ENCODE data around the gene CD300A. TPM values are rescaled to one million over a fixed set of nuclear protein-coding genes. Genes with fewer than 3 reads are reported as not detected.
"Not testable (repeated sequence)": the region's sequence is repeated elsewhere in the genome, so short reads cannot be mapped to it uniquely, and the experiment has no call there.

The CD300A gene
- total RNA-seq, 1 experiment from 2014 or later, result not detected

DNA sequence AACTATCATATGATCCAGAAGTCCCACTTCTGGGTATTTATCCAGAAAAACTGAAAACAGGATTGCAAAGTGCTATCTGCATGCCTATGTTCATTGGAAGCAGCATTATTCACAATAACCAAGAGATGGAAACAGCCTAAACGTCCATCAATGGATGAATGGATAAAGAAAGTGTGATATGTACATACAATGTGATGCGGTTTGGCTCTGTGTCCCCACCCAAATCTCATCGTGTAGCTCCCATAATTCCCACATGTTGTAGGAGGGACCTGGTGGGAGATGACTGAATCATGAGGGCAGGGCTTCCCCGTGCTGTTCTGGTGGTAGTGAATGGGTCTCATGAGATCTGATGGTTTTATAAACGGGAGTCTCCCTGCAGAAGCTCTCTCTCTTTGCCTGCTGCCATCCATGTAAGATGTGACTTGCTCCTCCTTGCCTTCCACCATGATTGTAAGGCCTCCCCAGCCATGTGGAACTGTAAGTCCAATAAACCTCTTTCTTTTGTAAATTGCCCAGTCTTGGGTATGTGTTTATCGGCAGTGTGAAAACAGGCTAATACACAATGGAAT, 52.1 kb downstream of the CD300A start:
- not testable (repeated sequence) for DNase-seq (ENCODE audit: low read depth)

DNA sequence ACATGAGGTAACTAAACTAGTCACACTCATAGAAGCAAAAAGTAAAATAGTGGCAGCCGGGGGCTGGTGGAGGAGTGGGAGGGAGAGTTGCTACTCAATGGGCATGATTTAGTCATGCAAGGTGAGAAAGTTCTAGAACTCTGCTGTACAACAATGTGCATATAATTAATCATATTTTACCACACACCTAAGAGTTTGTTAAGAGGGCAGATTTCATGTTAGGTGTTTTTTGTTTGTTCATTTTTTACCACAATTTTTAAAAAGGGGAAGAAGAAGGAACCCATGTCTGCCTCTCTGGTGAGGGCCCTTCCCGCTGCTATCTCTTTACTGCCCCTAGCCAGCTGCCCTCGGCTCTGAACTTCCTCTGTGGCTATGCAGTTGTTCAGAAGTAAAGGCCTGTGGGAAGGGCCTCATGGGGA, 53.6 kb downstream of the CD300A start:
- DNase-seq (ENCODE audit: low read depth), result no peak

DNA sequence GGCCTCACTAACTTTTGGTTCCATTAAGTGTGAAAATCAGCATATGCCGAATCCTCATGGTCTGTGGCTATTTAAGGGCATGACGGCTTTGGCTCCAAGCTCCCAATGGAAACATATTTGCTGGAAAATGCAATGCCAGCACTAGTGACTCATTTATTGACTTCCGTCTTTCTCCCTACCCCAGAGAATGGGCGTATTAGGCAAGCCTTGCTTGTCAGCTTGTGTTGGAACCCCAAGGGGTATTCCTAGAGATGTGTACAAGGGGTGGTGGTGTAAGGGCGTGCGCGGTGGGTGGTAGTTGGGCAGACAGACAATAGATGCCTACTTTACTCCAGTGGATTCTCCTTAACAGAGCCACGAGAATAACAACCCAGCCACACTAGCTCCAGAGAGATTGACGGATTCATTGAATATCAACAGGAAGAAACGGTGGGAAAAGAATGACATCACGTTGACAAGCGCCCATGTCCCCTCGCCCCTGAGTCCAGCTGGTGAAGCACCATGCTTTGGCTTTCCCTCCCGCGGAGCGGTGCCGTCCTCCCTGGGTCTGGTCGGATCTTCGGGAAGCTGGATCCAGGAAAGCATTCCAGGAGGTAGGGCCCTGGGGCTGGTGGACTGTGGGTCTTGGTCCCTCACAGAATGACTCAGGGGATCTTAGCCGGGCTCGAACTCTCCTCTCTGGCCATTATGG, 54.5 kb downstream of the CD300A start:
- DNase-seq (ENCODE audit: low read depth), result no peak

DNA sequence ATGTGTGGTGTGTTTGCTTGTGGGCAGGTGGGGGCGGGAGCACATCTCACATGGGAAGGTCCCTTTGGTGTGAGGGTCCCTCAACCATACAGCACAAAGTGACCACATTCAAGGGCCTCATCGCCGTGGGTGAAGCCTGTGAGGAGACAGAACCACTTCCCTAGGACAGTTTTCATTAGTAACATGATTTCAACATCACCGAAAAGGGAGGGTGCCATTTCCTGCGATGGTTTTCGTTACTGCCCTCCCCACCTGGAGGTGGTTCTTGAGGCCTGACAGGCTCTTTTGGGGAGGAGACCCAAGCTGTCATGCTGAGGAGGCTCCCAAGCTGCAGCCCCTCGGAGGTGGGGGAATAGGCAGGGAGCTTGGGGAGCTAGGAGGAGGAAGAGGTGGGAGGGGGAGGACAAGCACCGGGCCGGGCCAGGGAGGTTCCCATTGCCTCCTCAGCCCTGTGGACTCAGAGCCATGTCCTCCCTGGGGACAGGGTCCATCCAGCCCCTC, 55.3 kb downstream of the CD300A start:
- DNase-seq (ENCODE audit: low read depth), result no peak

DNA sequence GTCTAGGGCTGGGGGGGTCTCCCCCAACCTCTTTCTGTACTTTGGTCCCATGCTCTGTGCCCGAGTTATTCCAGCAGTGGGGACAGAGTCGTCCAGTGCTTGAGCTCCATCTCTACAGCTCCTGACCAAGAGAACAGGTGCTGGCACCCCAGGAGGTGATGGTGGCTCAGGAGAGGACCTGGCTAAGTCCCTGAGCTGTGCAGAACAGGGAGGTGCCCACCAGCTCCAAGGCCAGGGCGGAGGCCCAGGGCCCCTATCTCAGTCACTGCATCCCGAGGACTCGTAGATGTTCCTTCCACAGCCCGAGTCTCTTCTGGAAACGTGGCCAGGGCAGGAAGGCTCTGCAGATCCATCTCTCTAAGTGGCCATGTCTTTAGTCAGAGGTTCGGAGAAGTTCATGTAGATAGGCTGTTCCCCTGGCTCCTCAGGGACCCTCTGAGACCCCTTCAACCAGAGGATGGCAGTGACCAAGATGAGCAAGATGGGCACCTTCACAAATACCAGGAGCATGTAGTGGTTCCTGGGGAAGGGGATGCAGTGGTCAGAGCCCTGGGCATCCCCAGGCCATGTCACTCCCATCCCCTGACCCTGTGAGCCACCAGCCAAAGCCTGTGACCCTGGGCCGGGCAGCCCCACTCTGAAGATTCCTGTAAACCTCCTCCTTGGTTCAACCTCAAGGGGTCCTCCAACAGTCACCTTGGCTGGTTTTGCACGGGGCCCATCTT, 56.1 kb downstream of the CD300A start:
- no peak for DNase-seq (ENCODE audit: low read depth)

DNA sequence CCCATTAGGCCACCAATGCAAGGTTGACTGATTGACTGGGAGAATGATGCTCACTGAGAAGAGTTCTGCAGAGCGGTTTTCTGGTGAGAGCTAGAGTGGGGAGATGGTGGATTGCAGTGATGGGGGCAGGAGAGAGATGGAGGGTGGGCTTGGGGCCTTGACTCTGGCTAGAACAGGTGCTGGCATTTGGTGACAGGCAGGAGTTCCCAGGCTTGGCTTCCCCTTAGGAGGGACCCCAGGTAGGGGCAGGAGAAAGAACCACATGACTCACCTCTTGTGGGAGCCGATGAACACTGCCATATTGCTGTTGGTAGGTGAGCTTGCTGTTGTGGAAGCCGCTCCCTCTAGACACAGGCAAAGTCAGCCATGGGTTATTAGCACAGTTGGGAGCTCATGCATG, 56.9 kb downstream of the CD300A start:
- DNase-seq (ENCODE audit: low read depth), result no peak

DNA sequence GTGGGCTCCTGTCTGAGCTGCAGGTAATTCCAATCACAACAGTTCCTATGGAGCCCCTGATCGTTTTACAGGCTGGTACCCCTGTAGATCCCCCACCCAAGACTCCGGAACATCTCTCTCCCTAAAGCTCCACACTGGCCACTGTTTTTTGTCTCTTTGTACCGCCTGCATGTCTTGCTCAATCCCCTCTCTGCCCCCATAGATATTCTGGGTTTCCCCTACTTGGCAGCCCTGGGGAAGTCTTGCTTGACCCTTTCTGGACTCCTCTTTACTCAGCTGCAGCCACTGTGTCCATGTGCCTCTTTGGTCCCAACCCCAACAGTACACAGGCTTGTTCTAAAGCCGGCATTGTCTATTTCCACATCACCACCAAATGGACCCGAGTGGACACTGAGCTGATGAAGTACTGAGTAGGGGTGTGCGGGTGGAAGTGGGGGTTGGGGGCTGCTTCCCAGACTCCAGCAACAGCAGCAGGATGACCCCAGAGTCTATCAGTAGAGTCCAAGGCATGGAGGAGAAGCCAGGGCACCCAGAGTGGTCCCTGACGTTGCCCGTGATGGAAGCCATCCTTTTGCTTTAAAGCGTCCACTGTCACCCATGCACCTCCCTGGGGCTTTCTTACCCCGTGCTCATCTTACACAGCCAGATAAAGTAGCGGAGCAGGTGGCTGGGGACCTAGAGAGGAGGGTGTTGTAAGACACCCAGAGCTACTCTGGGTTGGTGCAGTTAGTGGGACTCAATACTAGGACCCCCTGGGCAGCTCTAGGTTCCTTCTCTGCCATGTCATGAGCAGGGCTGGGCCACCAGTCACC, 58.4 kb downstream of the CD300A start:
- no peak for DNase-seq (ENCODE audit: low read depth)

DNA sequence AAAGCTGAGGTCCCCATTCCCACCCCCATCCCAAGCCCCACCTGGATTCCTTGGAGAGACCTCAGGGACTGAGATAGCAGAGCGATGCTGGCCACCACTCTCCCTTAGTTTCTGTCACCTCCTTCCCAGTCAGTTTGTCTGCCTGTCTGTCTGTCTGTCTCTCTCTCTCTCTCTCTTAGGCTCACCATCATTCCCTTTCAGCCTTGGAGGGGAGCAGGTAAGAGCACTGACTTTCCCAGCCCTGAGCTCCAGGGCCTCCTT, 59.0 kb downstream of the CD300A start:
- no peak for DNase-seq (ENCODE audit: low read depth)

DNA sequence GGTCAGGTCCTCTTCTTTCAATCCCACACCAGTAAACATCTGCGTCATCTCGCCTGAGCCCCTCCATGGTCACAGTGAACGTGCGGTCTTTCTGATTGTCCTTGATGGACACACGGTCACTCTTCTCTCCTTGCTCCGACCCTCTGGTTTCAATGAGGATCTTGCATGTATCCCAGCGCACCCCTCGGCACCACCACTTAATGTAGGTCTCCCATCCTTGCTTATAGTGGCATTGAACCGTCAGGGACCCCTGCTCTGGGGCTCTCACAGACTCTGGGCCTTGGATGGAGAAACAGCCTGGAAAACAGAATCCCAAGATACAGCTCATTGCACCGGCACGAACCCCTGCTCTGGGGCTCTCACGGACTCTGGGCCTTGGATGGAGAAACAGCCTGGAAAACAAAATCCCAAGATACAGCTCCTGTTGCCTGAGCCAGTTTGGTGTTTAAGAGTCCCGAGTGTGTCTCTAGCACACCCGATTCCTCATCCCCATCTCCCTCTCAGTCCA, 59.4 kb downstream of the CD300A start:
- no peak for DNase-seq (ENCODE audit: low read depth)

DNA sequence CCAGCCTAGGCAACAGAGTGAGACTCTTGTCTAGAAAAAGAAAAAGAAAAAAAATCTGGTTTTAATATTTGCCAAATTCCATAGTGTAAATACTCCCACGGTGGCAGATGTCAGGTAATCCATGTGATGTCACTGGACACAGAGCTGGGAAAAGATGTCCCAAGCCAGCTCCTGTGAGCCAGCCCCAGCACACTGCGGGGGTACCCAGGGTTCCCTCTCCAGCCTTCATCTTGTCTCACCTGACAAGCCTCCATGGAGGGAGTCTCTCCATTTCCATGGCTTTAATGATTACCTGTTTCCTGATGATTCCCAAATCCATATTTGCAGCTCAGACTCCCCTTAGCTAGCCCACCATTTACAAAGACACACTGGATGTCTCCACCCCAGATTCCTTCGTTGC, 60.2 kb downstream of the CD300A start:
- DNase-seq (ENCODE audit: low read depth), result no peak

DNA sequence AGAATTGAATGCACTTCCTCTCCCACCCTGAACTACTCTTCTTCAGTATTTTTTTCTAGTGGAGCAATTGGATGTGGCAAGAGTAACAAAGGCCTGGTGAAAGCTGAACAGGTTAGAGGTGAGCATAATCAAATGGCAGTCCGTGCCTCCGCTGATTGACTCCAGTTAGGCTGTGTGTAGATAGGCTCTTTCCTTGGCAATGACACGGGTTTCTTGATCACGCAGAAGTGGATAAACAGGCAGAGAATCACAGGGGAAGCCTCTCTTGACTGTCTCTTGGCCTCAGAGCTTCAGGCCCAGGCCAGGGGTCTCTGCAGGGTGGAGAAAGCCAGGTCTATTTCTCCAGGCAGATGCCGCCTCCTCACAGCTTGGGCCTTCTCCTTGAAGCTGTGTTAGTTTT, 60.6 kb downstream of the CD300A start:
- DNase-seq (ENCODE audit: low read depth), result no peak

DNA sequence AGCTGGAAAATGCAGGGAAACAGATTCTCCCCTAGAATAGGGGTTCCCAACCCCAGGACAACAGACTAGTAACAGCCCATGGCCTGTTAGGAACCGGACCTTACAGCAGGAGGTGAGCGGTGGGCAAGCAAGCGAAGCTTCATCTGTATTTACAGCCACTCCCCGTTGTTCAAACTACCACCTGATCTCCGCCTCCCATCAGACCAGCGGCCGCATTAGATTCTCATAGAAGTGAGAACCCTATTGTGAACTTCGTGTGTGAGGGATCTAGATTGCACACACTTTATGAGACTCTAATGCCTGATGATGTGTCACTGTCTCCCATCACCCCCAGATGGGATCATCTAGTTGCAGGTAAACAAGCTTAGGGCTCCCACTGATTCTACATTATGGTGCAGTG, 61.3 kb downstream of the CD300A start:
- DNase-seq (ENCODE audit: low read depth), result no peak

DNA sequence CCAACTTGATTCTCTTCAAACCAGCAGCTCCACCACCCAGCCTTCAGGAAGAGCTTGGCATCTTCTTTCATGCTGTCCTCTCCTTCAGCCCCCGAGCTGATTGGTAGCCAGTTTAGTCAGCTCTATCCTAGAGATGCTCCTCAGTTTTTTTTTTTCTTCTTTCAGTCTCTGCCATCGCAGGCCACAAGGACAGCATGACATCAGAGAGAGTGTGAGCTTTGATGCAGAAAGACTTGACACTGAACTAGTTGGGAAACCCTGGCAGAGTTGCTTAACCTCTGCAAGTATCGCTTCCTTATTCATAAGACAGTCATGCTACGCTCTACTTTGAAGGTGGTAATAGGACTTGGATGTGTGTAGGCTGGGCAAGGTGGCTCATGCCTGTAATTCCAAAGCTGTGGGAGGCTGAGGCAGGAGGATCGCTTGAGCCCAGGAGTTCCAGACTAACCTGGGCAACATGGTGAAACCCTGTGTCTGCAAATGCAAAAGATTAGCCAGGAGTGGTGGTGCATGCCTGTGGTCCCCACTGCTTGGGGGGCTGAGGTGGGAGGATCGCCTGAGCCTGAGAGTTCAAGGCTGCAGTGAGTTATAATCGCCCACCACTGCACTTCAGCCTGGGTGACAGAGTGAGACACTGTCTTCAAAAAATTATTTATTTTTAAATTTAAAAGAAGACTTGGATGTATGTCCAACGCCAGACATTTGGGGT, 62.2 kb downstream of the CD300A start:
- DNase-seq (ENCODE audit: low read depth), result no peak

DNA sequence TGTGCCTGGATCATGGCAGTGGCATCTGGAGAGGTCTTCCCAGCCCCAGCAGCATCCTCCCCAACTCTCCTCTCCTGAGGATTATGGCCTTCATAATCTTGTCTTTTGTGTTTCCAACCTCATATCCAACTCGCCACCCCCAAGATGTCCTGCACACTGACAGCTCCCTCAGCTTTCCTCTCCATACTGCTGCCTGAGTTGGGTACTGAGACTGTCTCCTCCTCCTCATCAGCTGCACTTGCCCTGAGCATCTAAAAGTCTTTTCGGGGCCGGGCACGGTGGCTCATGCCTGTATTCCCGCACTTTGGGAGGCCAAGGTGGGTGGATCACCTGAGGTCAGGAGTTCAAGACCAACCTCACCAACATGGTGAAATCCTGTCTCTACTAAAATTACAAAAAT, 62.8 kb downstream of the CD300A start:
- no peak for DNase-seq (ENCODE audit: low read depth)

DNA sequence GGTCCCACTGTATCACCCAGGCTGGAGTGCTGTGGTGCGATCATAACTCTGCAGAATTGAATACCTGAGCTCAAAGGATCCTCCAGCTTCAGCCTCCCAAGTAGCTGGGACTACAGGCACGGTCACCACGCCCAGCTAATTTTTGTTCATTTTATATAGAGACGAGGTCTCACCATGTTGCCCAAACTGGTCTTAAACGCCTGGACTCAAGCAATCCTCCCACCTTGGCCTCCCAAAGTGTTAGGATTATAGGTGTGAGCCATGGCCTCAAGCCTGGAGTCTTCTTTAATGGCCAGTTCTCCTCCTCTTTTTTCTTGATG, 64.4 kb downstream of the CD300A start:
- no peak for DNase-seq (ENCODE audit: low read depth)

DNA sequence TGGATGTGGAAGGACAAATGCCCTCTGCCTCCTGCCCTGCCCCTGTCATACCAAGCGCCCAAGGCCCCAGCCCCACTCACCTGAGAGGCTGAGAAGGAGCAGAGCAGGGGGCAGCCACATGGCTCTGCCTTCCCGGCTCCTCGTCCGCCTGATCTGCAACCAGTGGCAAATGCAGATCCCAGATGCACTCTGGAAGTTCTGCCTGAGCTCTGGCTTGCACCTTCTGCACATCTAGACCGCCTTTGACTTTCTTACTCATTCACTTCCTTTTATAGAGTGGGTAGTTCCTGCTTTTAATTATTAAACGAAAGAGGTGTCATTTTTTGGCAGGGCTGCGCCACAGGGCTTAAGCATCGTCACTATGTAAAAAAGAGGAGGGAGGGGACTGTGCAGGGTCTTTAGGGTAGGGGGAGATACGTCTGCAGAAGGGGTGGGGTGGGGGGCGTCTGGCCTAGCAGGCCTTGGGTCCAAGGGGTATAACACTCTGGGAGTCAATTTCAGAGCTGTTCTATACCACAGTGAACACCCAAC, 64.9 kb downstream of the CD300A start, which contains the start of gene CD300LB:
Gene CD300LB, minus strand, starts transcription at position 245 of the 531 bp plus-strand sequence. Its CDS starts 125 bp downstream, at position 120.
- no peak for DNase-seq (ENCODE audit: low read depth)

DNA sequence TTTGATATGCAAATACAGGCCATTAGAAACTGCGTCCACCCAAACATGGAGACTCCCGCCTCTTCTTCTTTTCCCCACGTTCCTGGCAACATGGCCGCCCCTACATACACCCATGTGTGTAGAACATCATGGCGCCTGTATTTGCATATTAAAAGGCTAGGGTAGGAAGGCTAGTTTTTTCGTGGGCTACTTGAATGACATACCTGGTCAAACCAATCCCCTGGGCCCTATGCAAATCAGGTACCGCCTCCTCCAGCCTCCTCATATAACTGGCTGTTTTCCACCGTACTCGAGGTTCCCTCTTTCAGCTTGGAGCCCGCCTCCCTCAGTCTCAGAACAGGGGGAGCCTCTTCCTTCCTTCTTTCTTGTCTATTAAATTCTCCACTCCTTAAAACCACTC, 65.7 kb downstream of the CD300A start:
- no peak for DNase-seq (ENCODE audit: low read depth)
